ENCODE data around the gene MRPS34.
"Not testable (repeated sequence)": the region's sequence is repeated elsewhere in the genome, so short reads cannot be mapped to it uniquely, and the experiment has no call there.

The MRPS34 gene

GRCh38 chr16:1772908-1773702 lies at the start of gene MRPS34:
TSS of gene MRPS34 (minus strand) at chr16:1773134. CDS start at chr16:1773119, 15 bp downstream.
- peak; percentile 74 for DNase-seq

GRCh38 chr16:1821861-1822611 lies 49.1 kb upstream of the MRPS34 start:
- DNase-seq: no peak

GRCh38 chr16:1820946-1821290 lies 48.0 kb upstream of the MRPS34 start:
- no peak for DNase-seq

GRCh38 chr16:1820096-1820945 lies 47.4 kb upstream of the MRPS34 start:
- no peak for DNase-seq

GRCh38 chr16:1819611-1820010 lies 46.7 kb upstream of the MRPS34 start:
- no peak for DNase-seq

- DNase-seq: no peak
Measured at GRCh38 chr16:1818873-1819525, 46.1 kb upstream of the MRPS34 start.

- DNase-seq: no peak
Measured at GRCh38 chr16:1818204-1818872, 45.4 kb upstream of the MRPS34 start.

- no peak for DNase-seq
Measured at GRCh38 chr16:1817716-1818115, 44.8 kb upstream of the MRPS34 start.

GRCh38 chr16:1817276-1817589 lies 44.3 kb upstream of the MRPS34 start:
- no peak for DNase-seq

- no peak for DNase-seq
Measured at GRCh38 chr16:1816396-1817275, 43.7 kb upstream of the MRPS34 start.

GRCh38 chr16:1815461-1815860 lies 42.5 kb upstream of the MRPS34 start:
- no peak for DNase-seq

GRCh38 chr16:1812732-1813163 lies 39.8 kb upstream of the MRPS34 start:
- DNase-seq: peak; percentile 35

- DNase-seq: no peak
Measured at GRCh38 chr16:1810536-1810935, 37.6 kb upstream of the MRPS34 start.

- no peak for DNase-seq
Measured at GRCh38 chr16:1810106-1810505, 37.2 kb upstream of the MRPS34 start.

GRCh38 chr16:1809281-1809801 lies 36.4 kb upstream of the MRPS34 start:
- no peak for DNase-seq

GRCh38 chr16:1808691-1809090 lies 35.8 kb upstream of the MRPS34 start:
- no peak for DNase-seq

- no peak for DNase-seq
Measured at GRCh38 chr16:1807626-1808025, 34.7 kb upstream of the MRPS34 start.

GRCh38 chr16:1800701-1801100 lies 27.8 kb upstream of the MRPS34 start:
- DNase-seq: no peak

GRCh38 chr16:1799263-1799662 lies 26.3 kb upstream of the MRPS34 start:
- not testable (repeated sequence) for DNase-seq

GRCh38 chr16:1794908-1795666 lies 22.2 kb upstream of the MRPS34 start:
- DNase-seq: no peak
